GM13976 (cell line): ENCODE data around the gene MGAT4A.

Experiments used
- DNase-seq: peaks from one replicate; pipeline ENCODE4 v3.0.0; 2012; ENCODE audit warnings: low spot score
- CTCF ChIP-seq: IDR thresholded peaks from 2 replicates; pipeline ENCODE4 v1.5.1; 2012; ENCODE audit warnings: borderline replicate concordance, mild to moderate bottlenecking; ENCODE audit not compliant: insufficient read depth; ENCODE audit errors: extremely low read depth, missing control alignments, control extremely low read depth
- in situ Hi-C: fragments of 300-500 bp; cut with MboI; formaldehyde crosslinking; loops from one replicate; pipeline ENCODE4 v1.12.0; 2022; ENCODE audit warnings: low sequenced_read_pairs, mixed read lengths, inconsistent platforms; ENCODE audit not compliant: unreplicated experiment

The MGAT4A gene

GRCh38 chr2:98708396-98709186 is 22.3 kb downstream of the MGAT4A start:
- no peak for DNase-seq
- TF ChIP-seq CTCF, result no peak
- in situ Hi-C loops, result no loop called here

- TF ChIP-seq CTCF, result no peak
- DNase-seq, result no peak
- in situ Hi-C loops, result no loop called here
Observed at GRCh38 chr2:98706591-98706990, 24.3 kb downstream of the MGAT4A start.

GRCh38 chr2:98705333-98705617 is 25.7 kb downstream of the MGAT4A start:
- TF ChIP-seq CTCF, result no peak
- DNase-seq, result no peak
- in situ Hi-C loops, result no loop called here

GRCh38 chr2:98704499-98705332 is 26.2 kb downstream of the MGAT4A start:
- in situ Hi-C loops, result no loop called here
- no peak for TF ChIP-seq CTCF
- no peak for DNase-seq

GRCh38 chr2:98703738-98704137 is 27.2 kb downstream of the MGAT4A start:
- no peak for DNase-seq
- TF ChIP-seq CTCF, result no peak
- in situ Hi-C loops, result no loop called here

- in situ Hi-C loops, result no loop called here
Observed at GRCh38 chr2:98702858-98703620, 27.9 kb downstream of the MGAT4A start.

More at GRCh38 chr2:98702858-98703620, 27.9 kb downstream of the MGAT4A start:
- DNase-seq, result no peak
- no peak for TF ChIP-seq CTCF
